ENCODE results near the gene MATN1.

DNA sequence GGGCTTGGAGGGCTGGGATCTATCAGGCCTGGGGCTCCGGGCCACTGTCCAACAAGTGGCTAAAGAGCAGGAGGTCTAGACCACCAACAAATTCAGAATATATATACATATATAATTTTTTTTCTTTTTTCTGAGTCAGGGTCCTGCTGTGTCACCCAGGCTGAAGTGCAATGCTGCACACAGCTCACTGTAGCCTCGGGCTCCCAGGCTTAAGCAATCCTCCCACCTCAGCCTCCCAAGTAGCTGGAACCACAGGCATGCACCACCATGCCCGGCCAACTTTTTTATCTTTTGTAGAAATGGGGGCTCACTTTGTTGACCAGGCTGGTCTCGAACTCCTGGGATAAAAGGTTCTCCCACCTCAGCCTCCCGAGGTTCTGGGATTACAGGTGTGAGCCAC is 41.0 kb upstream of the MATN1 start:
- TF ChIP-seq, protein P1, sequence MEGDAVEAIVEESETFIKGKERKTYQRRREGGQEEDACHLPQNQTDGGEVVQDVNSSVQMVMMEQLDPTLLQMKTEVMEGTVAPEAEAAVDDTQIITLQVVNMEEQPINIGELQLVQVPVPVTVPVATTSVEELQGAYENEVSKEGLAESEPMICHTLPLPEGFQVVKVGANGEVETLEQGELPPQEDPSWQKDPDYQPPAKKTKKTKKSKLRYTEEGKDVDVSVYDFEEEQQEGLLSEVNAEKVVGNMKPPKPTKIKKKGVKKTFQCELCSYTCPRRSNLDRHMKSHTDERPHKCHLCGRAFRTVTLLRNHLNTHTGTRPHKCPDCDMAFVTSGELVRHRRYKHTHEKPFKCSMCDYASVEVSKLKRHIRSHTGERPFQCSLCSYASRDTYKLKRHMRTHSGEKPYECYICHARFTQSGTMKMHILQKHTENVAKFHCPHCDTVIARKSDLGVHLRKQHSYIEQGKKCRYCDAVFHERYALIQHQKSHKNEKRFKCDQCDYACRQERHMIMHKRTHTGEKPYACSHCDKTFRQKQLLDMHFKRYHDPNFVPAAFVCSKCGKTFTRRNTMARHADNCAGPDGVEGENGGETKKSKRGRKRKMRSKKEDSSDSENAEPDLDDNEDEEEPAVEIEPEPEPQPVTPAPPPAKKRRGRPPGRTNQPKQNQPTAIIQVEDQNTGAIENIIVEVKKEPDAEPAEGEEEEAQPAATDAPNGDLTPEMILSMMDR (IDR thresholded peaks at IDR 0.05), result no peak
- no peak for TF ChIP-seq ZFX (IDR thresholded peaks at IDR 0.05; ENCODE audit: borderline replicate concordance)

All from 22Rv1 (cell line).